ENCODE results near the gene BCL11B. TPM values are rescaled to one million over a fixed set of nuclear protein-coding genes. Genes with fewer than 3 reads are reported as not detected.

Gene BCL11B
- total RNA-seq, 2 experiments from 2014 or later = 62.1 to 66.2 TPM

DNA sequence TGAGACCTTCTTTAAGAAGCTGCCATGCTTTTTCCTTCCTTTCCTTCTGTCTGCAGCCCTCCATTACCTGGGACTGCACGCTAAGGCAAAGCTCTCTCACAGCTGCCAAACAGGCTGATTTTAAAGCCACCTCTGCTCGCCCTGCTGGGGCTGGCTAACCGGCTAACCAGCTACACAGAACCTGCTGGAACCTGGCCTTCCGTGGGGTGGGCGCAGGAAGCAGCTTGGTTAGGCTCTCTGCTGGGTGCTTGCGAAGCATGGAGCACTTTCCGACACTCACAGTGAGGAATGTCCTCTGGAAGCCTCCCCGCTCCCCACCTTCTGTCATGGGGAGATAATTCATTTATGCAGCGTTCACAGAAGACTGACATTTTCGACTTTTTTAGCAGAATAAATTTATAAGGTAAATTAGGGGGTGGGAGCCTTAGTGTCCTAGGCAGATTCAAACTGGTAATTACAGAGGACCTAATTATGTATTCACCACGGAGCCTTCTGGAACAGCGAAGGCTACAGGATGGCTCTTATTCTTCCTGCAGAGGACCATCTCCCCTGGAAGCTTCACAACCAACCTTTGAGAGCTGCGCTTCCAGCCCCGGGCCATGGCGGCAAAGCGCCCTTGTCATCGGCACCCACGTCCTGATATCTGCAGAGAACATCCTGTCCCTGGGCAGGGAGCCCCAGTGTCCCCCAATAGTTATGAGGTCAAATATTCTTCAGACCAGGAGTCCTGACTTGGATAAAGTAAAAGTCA, 12.4 kb upstream of the BCL11B start:
- peaks cover 16% of the 10 kb centered on the region for H3K4me1 Mint-ChIP-seq
- CTCF ChIA-PET = no interaction called here
- no peaks in the 10 kb centered on the region for H3K9me3 Mint-ChIP-seq (ENCODE audit: low read depth)
- no peaks in the 10 kb centered on the region for H3K27me3 Mint-ChIP-seq
- no peak overlapping the region for H3K4me3 Mint-ChIP-seq
- POLR2A ChIA-PET = interaction anchor here (0.6 to 0.7 kb wide), 2 partner anchors 122 to 166 kb away, joined by 3 read pairs; no protein-coding TSS in a partner anchor
- ATAC-seq (no peak), DNase-seq (no peak)
- intact Hi-C loops (cut with DNase I, micrococcal nuclease) = no loop called here
- no peaks in the 10 kb centered on the region for H3K36me3 Mint-ChIP-seq (ENCODE audit: low read depth)
- no peak overlapping the region for H3K27ac Mint-ChIP-seq

DNA sequence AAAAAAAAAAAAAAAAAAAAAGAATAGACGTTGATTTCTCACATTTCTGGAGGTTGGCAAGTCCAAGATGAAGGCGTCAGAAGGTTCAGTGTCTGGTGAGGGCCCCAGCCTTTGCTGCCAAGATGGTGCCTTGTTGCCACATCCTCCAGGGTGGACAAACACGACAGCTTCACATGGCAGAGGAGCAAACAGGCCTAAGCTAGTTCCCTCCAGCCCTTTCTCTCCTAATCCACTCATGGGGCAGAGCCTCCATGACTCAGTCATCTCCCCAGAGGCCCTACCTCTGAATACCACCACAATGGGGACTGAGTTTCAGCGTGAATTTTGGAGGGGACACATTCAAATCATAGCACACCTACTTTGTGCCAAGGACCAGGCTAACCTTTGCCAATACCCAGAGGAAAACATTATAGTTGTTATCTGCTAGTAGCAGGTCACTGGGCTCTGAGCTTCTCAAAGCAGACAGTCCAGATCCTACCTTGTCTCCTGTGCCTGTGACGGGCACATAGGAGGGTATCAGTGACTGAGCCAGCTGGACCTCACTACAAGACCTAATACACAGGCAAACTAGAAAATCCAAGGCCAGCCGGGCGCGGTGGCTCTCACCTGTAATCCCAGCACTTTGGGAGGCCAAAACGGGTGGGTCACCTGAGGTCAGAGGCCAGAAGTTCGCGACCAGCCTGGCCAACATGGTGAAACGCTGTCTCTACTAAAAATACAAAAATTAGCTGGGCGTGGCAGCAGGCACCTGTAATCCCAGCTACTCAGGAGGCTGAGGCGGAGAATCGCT, 10.5 kb upstream of the BCL11B start:
- Mint-ChIP-seq H3K36me3 (ENCODE audit: low read depth) (no peaks in the 10 kb centered on the region), H3K4me1 (peaks cover 24% of the 10 kb centered on the region), H3K27me3 (no peaks in the 10 kb centered on the region), H3K27ac (no peak overlapping the region), H3K4me3 (no peak overlapping the region), H3K9me3 (ENCODE audit: low read depth) (no peaks in the 10 kb centered on the region)
- ChIA-PET CTCF (interaction anchor here (0.6 to 1.1 kb wide), 2 partner anchors 11 to 1606 kb away, joined by 3 to 6 read pairs; partner anchors contain the start of gene BCL11B), POLR2A (no interaction called here)
- DNase-seq (no peak), ATAC-seq (no peak)
- intact Hi-C loops (cut with DNase I, micrococcal nuclease) = no loop called here

DNA sequence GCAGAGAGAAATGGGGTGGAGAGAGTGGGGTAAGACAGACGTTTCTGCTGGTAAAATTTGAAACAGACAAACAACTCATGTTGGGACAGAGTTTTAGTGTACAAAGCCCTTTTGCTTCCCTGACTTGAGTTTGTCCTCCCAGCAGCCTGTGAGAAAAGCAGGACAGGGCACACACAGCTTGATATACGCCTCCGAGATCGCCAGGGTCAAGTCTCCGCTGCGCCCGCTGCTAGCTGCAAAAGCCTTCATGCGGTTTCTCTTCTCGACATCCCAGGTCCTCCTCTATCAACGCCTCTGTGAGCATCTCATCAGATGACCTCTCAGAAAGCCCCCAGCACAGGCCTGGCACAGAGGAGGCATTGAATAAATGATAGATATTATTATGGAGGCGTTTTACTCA, 9.4 kb upstream of the BCL11B start:
- ChIA-PET CTCF (interaction anchor here (0.6 kb wide), 1 partner anchor 1605 kb away, joined by 6 read pairs; no protein-coding TSS in a partner anchor), POLR2A (no interaction called here)
- Mint-ChIP-seq H3K9me3 (ENCODE audit: low read depth) (no peaks in the 10 kb centered on the region), H3K36me3 (ENCODE audit: low read depth) (no peaks in the 10 kb centered on the region), H3K27me3 (no peaks in the 10 kb centered on the region), H3K27ac (no peak overlapping the region), H3K4me1 (peaks cover 27% of the 10 kb centered on the region), H3K4me3 (no peak overlapping the region)
- ATAC-seq (no peak), DNase-seq (no peak)
- intact Hi-C loops (cut with DNase I, micrococcal nuclease) = no loop called here

DNA sequence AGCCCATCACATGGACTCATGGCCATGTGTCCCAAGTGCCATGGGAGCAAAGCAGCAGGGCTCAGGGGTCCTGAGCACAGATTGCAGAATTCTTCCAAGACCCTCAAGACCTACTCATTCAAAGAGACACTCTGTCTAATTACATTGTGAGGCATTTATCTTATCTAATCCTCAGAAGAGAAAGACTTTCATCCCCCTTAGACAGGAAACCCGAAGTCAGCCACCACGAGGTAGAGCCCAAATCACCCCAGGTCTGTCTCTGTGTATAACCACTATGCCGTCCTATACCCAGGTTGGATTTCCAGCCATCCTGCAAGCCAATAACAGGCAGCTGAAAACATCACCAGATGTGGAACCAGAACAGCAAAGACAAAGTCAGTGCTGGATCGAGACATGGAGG, 8.9 kb upstream of the BCL11B start:
- Mint-ChIP-seq H3K27ac (no peak overlapping the region), H3K36me3 (ENCODE audit: low read depth) (no peaks in the 10 kb centered on the region)
- POLR2A ChIA-PET = no interaction called here

DNA sequence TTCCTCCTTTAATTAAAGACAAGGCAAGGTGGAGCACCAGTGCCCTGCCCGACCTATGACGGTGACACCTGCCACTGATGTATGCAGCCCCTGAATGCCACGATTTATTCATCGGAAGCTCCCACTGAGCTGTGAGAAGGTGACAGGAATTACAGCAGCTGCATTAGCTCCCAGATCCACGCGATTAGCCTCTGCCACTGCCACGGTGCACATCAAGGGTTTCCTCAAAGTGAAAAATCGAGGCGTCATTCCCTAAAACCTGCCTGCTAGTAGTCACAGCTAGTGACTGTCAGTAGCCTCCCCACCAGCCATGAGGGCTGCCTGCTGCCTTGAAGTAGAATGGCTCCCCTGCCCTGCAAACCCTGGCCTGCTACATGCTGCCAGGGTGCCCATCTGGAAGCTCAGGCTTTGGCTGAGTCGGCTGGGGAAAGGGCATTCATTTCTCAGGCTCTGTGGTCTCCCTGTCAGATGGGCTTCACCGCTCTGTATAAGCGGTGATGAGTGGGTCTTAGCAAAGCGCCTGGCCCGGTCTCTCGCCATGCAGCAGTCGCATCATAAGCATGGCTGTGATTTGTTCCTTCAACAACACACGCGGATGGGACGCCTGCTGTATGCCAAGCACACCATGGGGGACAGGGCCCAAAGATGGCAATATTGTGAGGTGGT, 8.2 kb upstream of the BCL11B start:
- no peaks in the 10 kb centered on the region for H3K36me3 Mint-ChIP-seq (ENCODE audit: low read depth)
- no peaks in the 10 kb centered on the region for H3K9me3 Mint-ChIP-seq (ENCODE audit: low read depth)
- no peak for ATAC-seq
- no peaks in the 10 kb centered on the region for H3K27me3 Mint-ChIP-seq
- CTCF ChIA-PET = interaction anchor here (1.0 to 1.3 kb wide), 2 partner anchors 40 to 174 kb away, joined by 3 read pairs; no protein-coding TSS in a partner anchor
- no peak for DNase-seq
- H3K27ac Mint-ChIP-seq = no peak overlapping the region
- H3K4me1 Mint-ChIP-seq = peaks cover 33% of the 10 kb centered on the region
- no peak overlapping the region for H3K4me3 Mint-ChIP-seq
- POLR2A ChIA-PET = interaction anchor here (0.5 kb wide), 1 partner anchor 577 kb away, joined by 7 read pairs; no protein-coding TSS in a partner anchor
- intact Hi-C loops (cut with DNase I, micrococcal nuclease) = no loop called here

More for the DNA sequence above, 8.9 kb upstream of the BCL11B start:
- peaks cover 30% of the 10 kb centered on the region for H3K4me1 Mint-ChIP-seq
- H3K9me3 Mint-ChIP-seq (ENCODE audit: low read depth) = no peaks in the 10 kb centered on the region
- no peak for DNase-seq
- ATAC-seq = no peak
- H3K27me3 Mint-ChIP-seq = no peaks in the 10 kb centered on the region
- H3K4me3 Mint-ChIP-seq = no peak overlapping the region
- CTCF ChIA-PET = no interaction called here
- intact Hi-C loops (cut with DNase I, micrococcal nuclease) = no loop called here

DNA sequence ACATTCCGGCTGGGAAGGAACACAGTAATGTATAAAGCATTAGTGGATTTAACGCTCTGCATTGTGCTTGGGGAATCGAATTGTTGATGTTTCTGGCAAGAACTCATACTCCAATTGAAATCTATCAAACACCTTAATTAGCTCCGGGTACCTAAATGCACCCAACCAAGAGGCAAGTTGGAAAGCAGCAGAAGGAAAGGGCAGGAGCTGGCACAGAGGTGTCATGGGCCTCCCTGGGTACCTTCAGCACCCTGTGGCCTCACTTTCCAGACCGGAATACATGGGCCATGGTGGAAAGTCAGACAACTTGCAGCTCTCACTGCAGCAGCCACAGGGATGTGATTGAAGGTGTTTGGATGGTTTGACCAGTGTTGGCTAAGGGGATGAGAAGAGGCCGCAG, 6.8 kb upstream of the BCL11B start:
- peaks cover 2% of the 10 kb centered on the region for H3K27me3 Mint-ChIP-seq
- H3K4me3 Mint-ChIP-seq = no peak overlapping the region
- no peaks in the 10 kb centered on the region for H3K9me3 Mint-ChIP-seq (ENCODE audit: low read depth)
- intact Hi-C loops (cut with DNase I, micrococcal nuclease) = loop anchor here in 1 of 2 experiments (10.0 kb wide), 1 partner anchor 1564 kb away; no protein-coding TSS in a partner anchor
- peaks cover 41% of the 10 kb centered on the region for H3K4me1 Mint-ChIP-seq
- ChIA-PET CTCF (interaction anchor here (0.8 to 1.3 kb wide), 5 partner anchors 8 to 1080 kb away, joined by 3 to 4 read pairs (median 3); no protein-coding TSS in a partner anchor), POLR2A (no interaction called here)
- no peak overlapping the region for H3K27ac Mint-ChIP-seq
- no peak for ATAC-seq
- no peak for DNase-seq
- H3K36me3 Mint-ChIP-seq (ENCODE audit: low read depth) = no peaks in the 10 kb centered on the region

DNA sequence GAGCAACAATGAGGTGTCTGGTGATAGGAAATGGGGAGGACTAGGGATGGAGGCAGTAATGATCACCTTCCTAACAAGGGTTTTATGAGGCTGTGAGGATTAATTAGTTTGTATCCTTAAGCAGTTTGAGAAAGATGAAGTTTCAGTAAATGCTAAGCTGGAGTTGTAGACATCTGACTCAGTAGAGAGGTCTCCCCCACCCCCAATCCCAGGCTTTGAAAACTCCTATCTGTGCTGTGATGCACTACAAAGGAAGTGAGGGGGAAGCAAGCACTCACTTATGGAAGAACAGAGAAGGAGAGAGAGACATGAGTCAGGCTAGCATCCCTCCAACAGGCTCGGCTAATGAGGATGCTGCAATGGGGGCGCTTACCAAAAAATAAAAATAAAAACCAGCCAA, 5.5 kb upstream of the BCL11B start:
- ChIA-PET CTCF (interaction anchor here (1.0 kb wide), 1 partner anchor 10 kb away, joined by 3 read pairs; no protein-coding TSS in a partner anchor), POLR2A (interaction anchor here (0.6 to 0.7 kb wide), 3 partner anchors 49 to 720 kb away, joined by 3 to 4 read pairs (median 3); no protein-coding TSS in a partner anchor)
- H3K27me3 Mint-ChIP-seq = peaks cover 2% of the 10 kb centered on the region
- DNase-seq = peak; percentile 19
- H3K9me3 Mint-ChIP-seq (ENCODE audit: low read depth) = no peaks in the 10 kb centered on the region
- no peaks in the 10 kb centered on the region for H3K36me3 Mint-ChIP-seq (ENCODE audit: low read depth)
- ATAC-seq = no peak
- H3K27ac Mint-ChIP-seq = peak overlapping the region; percentile 2
- H3K4me3 Mint-ChIP-seq = peak overlapping the region; percentile 2
- intact Hi-C loops (cut with DNase I, micrococcal nuclease) = loop anchor here in 1 of 2 experiments (10.0 kb wide), 1 partner anchor 1563 kb away; no protein-coding TSS in a partner anchor
- peaks cover 47% of the 10 kb centered on the region for H3K4me1 Mint-ChIP-seq

DNA sequence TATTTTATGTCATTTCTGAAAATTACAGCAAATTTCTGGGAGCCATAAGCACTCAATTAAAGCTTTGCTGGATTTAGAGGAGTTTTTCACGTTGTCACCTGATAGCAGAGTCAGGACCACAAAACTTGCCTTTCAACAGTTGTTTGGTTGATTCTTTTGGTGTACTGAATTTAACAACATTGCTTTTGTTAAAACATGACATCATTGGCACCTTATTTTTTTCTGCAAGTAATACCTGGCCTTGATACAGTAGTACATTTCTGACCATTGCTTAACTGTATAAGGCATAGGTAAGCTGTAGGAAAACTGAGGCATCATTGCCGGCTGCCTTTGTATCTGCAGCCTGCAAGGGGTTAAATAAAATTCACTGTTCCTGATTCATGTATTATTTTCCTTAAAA, 4.5 kb upstream of the BCL11B start:
- POLR2A ChIA-PET = interaction anchor here (0.7 kb wide), 1 partner anchor 91 kb away, joined by 4 read pairs; no protein-coding TSS in a partner anchor
- Mint-ChIP-seq H3K4me3 (no peak overlapping the region), H3K27me3 (peaks cover 2% of the 10 kb centered on the region), H3K4me1 (peaks cover 51% of the 10 kb centered on the region), H3K27ac (no peak overlapping the region), H3K9me3 (ENCODE audit: low read depth) (no peaks in the 10 kb centered on the region), H3K36me3 (ENCODE audit: low read depth) (peaks cover under 1% of the 10 kb centered on the region)
- no peak for DNase-seq
- no peak for ATAC-seq
- CTCF ChIA-PET = interaction anchor here (0.6 kb wide), 1 partner anchor 29 kb away, joined by 3 read pairs; no protein-coding TSS in a partner anchor
- intact Hi-C loops (cut with DNase I, micrococcal nuclease) = loop anchor here in 1 of 2 experiments (10.0 kb wide), 1 partner anchor 1562 kb away; no protein-coding TSS in a partner anchor

DNA sequence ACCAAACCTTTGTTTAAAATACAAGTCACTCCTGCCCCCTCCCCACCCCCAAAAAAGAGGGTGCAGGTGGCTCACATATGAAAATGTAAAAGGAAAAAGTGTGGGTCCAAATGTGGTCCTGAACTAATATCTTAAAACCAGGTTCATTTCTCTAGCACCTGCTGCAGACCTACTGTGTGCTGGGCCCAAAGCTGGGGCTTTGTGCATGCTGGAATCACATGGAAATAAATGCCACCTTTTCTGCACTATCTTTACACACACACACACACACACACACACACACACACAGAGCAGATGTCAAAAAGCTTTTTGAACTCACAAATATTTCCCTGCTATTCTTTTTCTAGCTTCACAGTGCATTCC, 3.2 kb upstream of the BCL11B start:
- H3K27ac Mint-ChIP-seq = peak overlapping the region; percentile 48
- H3K9me3 Mint-ChIP-seq (ENCODE audit: low read depth) = no peaks in the 10 kb centered on the region
- no peak for DNase-seq
- H3K36me3 Mint-ChIP-seq (ENCODE audit: low read depth) = peaks cover 5% of the 10 kb centered on the region
- CTCF ChIA-PET = interaction anchor here (0.6 kb wide), 3 partner anchors 48 to 703 kb away, joined by 3 to 4 read pairs (median 3); no protein-coding TSS in a partner anchor
- POLR2A ChIA-PET = interaction anchor here (0.6 kb wide), 1 partner anchor 113 kb away, joined by 3 read pairs; no protein-coding TSS in a partner anchor
- peaks cover 42% of the 10 kb centered on the region for H3K4me1 Mint-ChIP-seq
- intact Hi-C loops (cut with DNase I, micrococcal nuclease) = loop anchor here in 1 of 2 experiments (10.0 kb wide), 1 partner anchor 1560 kb away; no protein-coding TSS in a partner anchor
- H3K4me3 Mint-ChIP-seq = peak overlapping the region; percentile 79
- ATAC-seq = no peak
- peaks cover 2% of the 10 kb centered on the region for H3K27me3 Mint-ChIP-seq

DNA sequence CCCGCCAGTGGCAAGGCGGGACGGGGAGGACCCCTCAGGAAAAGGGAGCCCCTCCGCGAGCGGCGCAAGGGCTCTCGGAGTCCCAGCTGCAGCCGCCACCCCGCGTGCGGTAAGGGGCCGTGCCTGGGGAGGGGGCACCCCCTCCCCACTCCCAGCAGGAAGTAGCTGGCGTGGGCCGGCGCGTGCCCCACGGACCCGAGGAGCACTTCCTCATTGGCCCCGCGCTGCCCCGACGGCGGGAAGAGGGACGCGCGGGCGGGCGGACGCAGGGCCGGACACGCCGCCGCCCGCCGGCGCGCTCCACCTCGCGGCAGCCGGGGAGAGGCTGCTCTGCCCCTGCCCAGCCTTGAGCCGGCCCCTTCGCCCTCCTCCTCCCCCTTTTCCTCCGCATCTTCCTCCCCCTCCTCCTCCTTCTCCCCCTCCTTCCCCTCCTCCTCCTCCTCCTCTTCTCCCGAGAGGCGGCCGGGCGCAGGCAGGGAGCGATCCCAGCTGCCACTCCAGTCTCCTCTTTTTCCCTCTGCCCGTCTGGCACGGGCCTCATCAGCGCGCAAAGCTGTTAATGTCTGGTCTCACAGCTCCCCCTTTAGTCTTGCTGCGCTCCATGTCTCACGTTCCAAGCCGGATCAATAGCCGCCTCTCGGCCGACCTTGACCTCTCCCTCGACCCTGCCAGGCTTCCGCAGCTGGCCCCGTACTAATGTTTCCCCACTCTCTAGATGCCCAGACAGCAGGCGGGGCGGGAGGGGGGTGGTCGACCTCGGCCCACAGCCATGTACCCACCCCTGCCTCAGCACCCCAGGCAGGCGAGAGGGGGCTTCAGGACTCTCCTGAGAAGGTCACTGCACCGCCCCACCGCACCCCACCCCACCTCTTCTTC, 2.6 kb upstream of the BCL11B start:
- Mint-ChIP-seq H3K27ac (peak overlapping the region; percentile 85), H3K36me3 (ENCODE audit: low read depth) (peaks cover 8% of the 10 kb centered on the region), H3K9me3 (ENCODE audit: low read depth) (no peaks in the 10 kb centered on the region), H3K4me3 (peak overlapping the region; percentile 87), H3K4me1 (peaks cover 42% of the 10 kb centered on the region), H3K27me3 (peaks cover 2% of the 10 kb centered on the region)
- ATAC-seq = peak; percentile 12
- ChIA-PET POLR2A (interaction anchor here (0.6 kb wide), 2 partner anchors 14 to 113 kb away, joined by 3 read pairs; no protein-coding TSS in a partner anchor), CTCF (interaction anchor here (0.6 kb wide), 3 partner anchors 48 to 702 kb away, joined by 3 to 4 read pairs (median 3); no protein-coding TSS in a partner anchor)
- intact Hi-C loops (cut with DNase I, micrococcal nuclease) = loop anchor here (1.0 to 10.0 kb wide), 10 partner anchors 141 to 1652 kb away; partner anchors contain the start of gene EVL (in 1 of the 2)
- peak; percentile 70 for DNase-seq

Data from activated CD4-positive, alpha-beta T cell treated with anti-CD3 and anti-CD28 coated beads for 36 hours (primary cell).